Glutamatergic neuron (in vitro differentiated cells): ENCODE results near the gene FUT3. TPM values are rescaled to one million over a fixed set of nuclear protein-coding genes. Genes with fewer than 3 reads are reported as not detected.

Experiments used
- DNase-seq: peaks from one replicate; pipeline ENCODE4 v3.0.0; 2022
- H3K27ac Mint-ChIP-seq: one replicate; pipeline ENCODE4 v1.8.0; 2020; ENCODE audit warnings: mild to moderate bottlenecking, mixed read lengths, inconsistent platforms; ENCODE audit not compliant: unreplicated experiment
- H3K27me3 Mint-ChIP-seq: one replicate; pipeline ENCODE4 v1.8.0; 2020; ENCODE audit warnings: mild to moderate bottlenecking, moderate library complexity, mixed read lengths, inconsistent platforms; ENCODE audit not compliant: unreplicated experiment
- H3K36me3 Mint-ChIP-seq: one replicate; pipeline ENCODE4 v1.8.0; 2020; ENCODE audit warnings: mild to moderate bottlenecking, mixed read lengths, inconsistent platforms; ENCODE audit not compliant: unreplicated experiment
- H3K4me1 Mint-ChIP-seq: one replicate; pipeline ENCODE4 v1.8.0; 2020; ENCODE audit warnings: mild to moderate bottlenecking, low read depth, mixed read lengths, inconsistent platforms; ENCODE audit not compliant: unreplicated experiment
- H3K4me3 Mint-ChIP-seq: one replicate; pipeline ENCODE4 v1.8.0; 2020; ENCODE audit warnings: mild to moderate bottlenecking, mixed read lengths, inconsistent platforms; ENCODE audit not compliant: unreplicated experiment
- H3K9me3 Mint-ChIP-seq: one replicate; pipeline ENCODE4 v1.8.0; 2020; ENCODE audit warnings: mild to moderate bottlenecking, moderate library complexity, mixed read lengths, inconsistent platforms; ENCODE audit not compliant: unreplicated experiment
- total RNA-seq: library from RNA; stranded (reverse); fragmentation: NEBNext Ultra II Directional; extraction: Animal tissue kit (Norgen Biotek cat#: 25700); gene quantifications from one replicate; pipeline ENCODE4 v1.2.1, GENCODE V29; 2021; ENCODE audit not compliant: unreplicated experiment
- TF ChIP-seq, protein P1 (sequence below): fragments of 200-600 bp; sonication (generic); IDR thresholded peaks from one replicate; pipeline ENCODE4 v1.5.0; 2021; ENCODE audit not compliant: partially characterized antibody, unreplicated experiment

Gene FUT3
- total RNA-seq, 1 donor from 2014 or later: not detected

DNA sequence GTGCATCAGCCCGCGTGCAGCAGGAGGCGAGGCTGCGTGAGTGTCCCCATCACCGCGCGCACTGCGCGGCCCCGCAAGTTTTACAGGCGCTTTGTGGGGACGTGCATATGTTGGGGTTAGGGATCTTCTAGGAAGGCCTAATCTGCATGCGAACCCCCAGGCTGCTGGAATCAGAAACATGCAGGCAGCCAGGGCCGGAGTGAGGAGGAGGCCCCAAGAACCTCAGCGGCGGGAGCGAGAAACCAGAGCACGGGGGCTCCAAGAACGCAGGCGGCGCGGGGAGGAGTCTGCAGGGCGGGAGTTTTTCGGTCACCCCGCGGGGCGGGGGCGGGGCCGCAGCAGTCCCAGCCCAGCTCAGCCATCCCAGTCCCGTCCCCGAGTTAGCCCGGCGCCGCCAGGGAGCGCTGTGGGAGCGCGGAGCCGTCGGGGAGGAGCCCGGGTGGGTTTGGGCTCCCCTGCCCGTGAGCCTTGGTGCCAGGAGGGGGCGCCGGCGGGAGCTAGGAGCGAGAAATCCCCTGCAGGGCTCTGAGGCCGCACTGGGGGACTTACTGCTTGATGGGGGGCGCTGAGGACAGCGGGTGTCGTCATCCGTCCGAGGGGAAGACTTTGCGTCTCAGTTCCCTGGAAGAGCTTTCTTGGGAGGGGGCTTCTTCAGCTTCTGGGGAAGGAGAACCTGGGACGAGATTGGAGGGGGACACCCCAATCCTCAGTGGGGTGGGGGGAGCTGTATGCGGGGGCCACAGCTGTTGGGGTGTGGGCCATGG, 47.3 kb downstream of the FUT3 start:
- Mint-ChIP-seq H3K27ac (no peak overlapping the region), H3K4me3 (peak overlapping the region; percentile 42), H3K9me3 (peaks cover 2% of the 10 kb centered on the region), H3K27me3 (peaks cover 20% of the 10 kb centered on the region), H3K36me3 (no peaks in the 10 kb centered on the region), H3K4me1 (peaks cover 7% of the 10 kb centered on the region)
- peak; percentile 98 for DNase-seq
- TF ChIP-seq, protein P1, sequence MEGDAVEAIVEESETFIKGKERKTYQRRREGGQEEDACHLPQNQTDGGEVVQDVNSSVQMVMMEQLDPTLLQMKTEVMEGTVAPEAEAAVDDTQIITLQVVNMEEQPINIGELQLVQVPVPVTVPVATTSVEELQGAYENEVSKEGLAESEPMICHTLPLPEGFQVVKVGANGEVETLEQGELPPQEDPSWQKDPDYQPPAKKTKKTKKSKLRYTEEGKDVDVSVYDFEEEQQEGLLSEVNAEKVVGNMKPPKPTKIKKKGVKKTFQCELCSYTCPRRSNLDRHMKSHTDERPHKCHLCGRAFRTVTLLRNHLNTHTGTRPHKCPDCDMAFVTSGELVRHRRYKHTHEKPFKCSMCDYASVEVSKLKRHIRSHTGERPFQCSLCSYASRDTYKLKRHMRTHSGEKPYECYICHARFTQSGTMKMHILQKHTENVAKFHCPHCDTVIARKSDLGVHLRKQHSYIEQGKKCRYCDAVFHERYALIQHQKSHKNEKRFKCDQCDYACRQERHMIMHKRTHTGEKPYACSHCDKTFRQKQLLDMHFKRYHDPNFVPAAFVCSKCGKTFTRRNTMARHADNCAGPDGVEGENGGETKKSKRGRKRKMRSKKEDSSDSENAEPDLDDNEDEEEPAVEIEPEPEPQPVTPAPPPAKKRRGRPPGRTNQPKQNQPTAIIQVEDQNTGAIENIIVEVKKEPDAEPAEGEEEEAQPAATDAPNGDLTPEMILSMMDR: peak; percentile 90

DNA sequence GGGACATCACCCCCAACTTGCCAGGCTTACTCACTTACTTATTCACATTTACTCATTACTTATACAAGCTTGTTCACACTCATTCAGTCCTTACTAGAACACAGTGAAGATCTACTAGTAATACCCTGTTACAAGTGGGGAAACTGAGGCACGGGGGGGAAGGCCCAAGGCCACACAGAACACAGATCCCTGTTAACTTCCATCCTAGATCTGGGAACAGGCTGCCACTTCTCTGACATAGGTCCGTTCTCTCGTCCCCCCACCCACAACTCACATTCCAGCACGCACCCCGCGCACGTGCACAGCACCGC, 47.9 kb downstream of the FUT3 start:
- Mint-ChIP-seq H3K4me3 (peak overlapping the region; percentile 30), H3K9me3 (peaks cover 2% of the 10 kb centered on the region), H3K27me3 (peaks cover 20% of the 10 kb centered on the region), H3K4me1 (peaks cover 7% of the 10 kb centered on the region), H3K36me3 (no peaks in the 10 kb centered on the region), H3K27ac (no peak overlapping the region)
- TF ChIP-seq, protein P1: no peak
- no peak for DNase-seq

DNA sequence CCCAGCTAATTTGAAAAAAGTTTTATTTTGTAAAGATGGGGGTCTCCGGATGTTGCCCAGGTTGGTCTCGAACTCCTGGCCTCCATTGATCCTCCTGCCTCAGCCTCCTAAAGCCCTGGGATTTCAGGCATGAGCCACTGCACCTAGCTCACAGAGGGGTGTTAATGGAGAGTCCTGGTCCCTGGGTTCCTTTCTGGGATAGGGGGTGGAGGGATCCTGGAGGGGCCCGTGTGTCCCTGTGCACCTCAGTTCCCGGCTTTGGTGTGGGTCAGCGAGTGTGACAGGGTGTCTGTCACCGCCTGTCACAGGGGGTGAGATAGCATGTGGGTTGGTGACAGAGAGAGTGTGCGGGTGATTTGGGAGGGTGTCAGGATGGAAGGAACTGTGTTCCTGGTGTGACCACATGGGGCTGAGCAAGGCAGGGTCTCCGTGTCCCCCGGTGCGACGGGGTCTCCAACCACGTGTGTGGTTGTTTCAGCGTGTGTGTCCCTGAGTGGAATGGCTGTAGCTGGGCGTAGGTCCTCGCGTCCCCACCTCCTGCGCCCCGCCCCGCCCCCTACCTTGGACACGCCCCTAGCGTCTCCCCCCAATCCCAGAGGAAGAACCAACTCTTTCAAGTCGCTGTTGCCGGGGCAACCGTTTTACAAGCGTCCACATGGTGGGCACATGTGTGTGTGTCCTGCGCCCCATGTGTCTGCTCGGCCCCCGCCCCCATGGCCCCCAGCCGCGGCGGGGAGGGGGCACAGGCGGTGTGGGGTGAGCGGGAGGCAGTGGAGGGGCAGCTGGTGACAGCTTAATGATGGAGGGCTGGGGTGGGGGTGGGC, 49.2 kb downstream of the FUT3 start:
- Mint-ChIP-seq H3K27ac (no peak overlapping the region), H3K4me3 (peak overlapping the region; percentile 49), H3K9me3 (peaks cover 2% of the 10 kb centered on the region), H3K4me1 (peaks cover 7% of the 10 kb centered on the region), H3K27me3 (peaks cover 19% of the 10 kb centered on the region), H3K36me3 (no peaks in the 10 kb centered on the region)
- TF ChIP-seq, protein P1: no peak
- DNase-seq: peak; percentile 74

DNA sequence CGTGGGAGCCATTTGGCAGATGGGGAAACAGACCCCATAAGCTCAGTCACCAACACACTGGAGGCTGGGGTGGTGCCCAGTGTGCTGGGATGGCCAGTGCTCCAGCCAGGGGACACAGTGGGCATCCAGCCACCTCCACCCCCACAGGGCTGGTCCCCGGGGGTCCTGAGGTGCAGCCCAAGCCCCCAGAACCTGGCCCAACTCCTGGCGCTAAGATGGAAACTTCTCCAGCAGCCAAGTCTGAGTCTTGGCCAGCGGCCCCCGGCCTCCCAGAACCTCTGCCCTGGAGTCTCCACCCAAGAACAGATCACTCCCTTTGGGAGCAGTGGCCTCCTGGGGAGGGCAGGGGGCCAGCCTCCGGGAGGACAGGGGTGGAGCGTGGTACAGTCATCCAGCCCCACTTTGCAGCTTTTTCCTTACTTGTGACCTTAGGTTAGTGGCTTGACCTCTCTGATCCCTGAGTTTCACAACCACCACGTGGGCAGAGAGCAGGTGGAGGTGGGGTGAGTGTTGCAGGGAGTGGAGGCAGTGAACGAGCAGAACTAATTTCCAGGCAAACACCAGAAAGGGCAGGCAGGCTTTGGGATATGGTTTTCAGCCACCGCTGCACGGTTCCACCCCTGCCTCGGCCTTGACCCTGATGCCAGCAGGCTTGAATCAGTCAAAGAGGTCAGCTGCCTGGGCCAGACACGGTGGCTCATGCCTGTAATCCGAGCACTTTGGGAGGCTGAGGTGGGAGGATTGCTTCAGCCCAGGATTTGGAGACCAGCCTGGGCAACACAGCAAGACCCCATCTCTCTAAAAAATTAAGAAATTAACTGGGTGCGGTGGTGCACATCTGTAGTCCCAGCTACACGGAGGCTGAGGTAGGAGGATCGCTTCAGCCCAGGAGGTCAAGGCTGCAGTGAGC, 50.6 kb downstream of the FUT3 start:
- TF ChIP-seq, protein P1: no peak
- Mint-ChIP-seq H3K4me3 (no peak overlapping the region), H3K4me1 (peaks cover 7% of the 10 kb centered on the region), H3K27ac (no peak overlapping the region), H3K27me3 (peaks cover 13% of the 10 kb centered on the region), H3K9me3 (peaks cover 2% of the 10 kb centered on the region), H3K36me3 (no peaks in the 10 kb centered on the region)
- no peak for DNase-seq
